ENCODE results near the gene TEKT5. TPM values are rescaled to one million over a fixed set of nuclear protein-coding genes. Genes with fewer than 3 reads are reported as not detected.

The TEKT5 gene
- total RNA-seq, 1 experiment from 2014 or later: not detected

GRCh38 chr16:10581507-10581906 is 113.2 kb downstream of the TEKT5 start:
- Histone ChIP-seq H3K4me1 (ENCODE audit: insufficient read depth, low read length, poor library complexity, severe bottlenecking) (peaks cover 4% of the 10 kb centered on the region), H3K27me3 (replicated peaks; ENCODE audit: insufficient read depth, low read depth, low read length, poor library complexity) (no peaks in the 10 kb centered on the region), H3K9me3 (ENCODE audit: low read depth, low read length, poor library complexity, severe bottlenecking) (no peaks in the 10 kb centered on the region), H3K4me3 (ENCODE audit: low read depth, low read length, poor library complexity, severe bottlenecking) (no peak overlapping the region), H3K36me3 (ENCODE audit: insufficient read depth, low read length, poor library complexity, severe bottlenecking) (no peaks in the 10 kb centered on the region), H3K27ac (ENCODE audit: low read depth, low read length, poor library complexity, severe bottlenecking) (no peak overlapping the region)
- intact Hi-C loops (cut with micrococcal nuclease; ENCODE audit: unreplicated experiment): loop anchor here (10.0 kb wide), 2 partner anchors 57 to 153 kb away; no protein-coding TSS in a partner anchor
- no TSS peak for BruUV-seq (replicated peaks)
- DNase-seq (ENCODE audit: low spot score): no peak
- TF ChIP-seq CTCF (conservative IDR thresholded peaks at IDR 0.05; ENCODE audit: low read depth, low read length): no peak
- no peak for TF ChIP-seq EZH2 (IDR thresholded peaks at IDR 0.05; ENCODE audit: borderline replicate concordance, low read depth, low read length, poor library complexity, severe bottlenecking)
- ChIA-PET POLR2A (ENCODE audit: low non-redundant PET) (no interaction called here), CTCF (no interaction called here)

- H3K27me3 ChIP-seq (replicated peaks; ENCODE audit: insufficient read depth, low read depth, low read length, poor library complexity): no peaks in the 10 kb centered on the region
- H3K9me3 ChIP-seq (ENCODE audit: low read depth, low read length, poor library complexity, severe bottlenecking): no peaks in the 10 kb centered on the region
- no TSS peak for BruUV-seq (replicated peaks)
- H3K27ac ChIP-seq (ENCODE audit: low read depth, low read length, poor library complexity, severe bottlenecking): peak overlapping the region; percentile 79
- ChIA-PET CTCF (no interaction called here), POLR2A (ENCODE audit: low non-redundant PET) (no interaction called here)
- peaks cover 4% of the 10 kb centered on the region for H3K4me1 ChIP-seq (ENCODE audit: insufficient read depth, low read length, poor library complexity, severe bottlenecking)
- intact Hi-C loops (cut with micrococcal nuclease; ENCODE audit: unreplicated experiment): loop anchor here (10.0 kb wide), 2 partner anchors 56 to 154 kb away; no protein-coding TSS in a partner anchor
- no peaks in the 10 kb centered on the region for H3K36me3 ChIP-seq (ENCODE audit: insufficient read depth, low read length, poor library complexity, severe bottlenecking)
- no peak for TF ChIP-seq EZH2 (IDR thresholded peaks at IDR 0.05; ENCODE audit: borderline replicate concordance, low read depth, low read length, poor library complexity, severe bottlenecking)
- TF ChIP-seq CTCF (conservative IDR thresholded peaks at IDR 0.05; ENCODE audit: low read depth, low read length): no peak
- no peak for DNase-seq (ENCODE audit: low spot score)
- peak overlapping the region; percentile 84 for H3K4me3 ChIP-seq (ENCODE audit: low read depth, low read length, poor library complexity, severe bottlenecking)
Measured at GRCh38 chr16:10580883-10581247, 113.9 kb downstream of the TEKT5 start.

DNA sequence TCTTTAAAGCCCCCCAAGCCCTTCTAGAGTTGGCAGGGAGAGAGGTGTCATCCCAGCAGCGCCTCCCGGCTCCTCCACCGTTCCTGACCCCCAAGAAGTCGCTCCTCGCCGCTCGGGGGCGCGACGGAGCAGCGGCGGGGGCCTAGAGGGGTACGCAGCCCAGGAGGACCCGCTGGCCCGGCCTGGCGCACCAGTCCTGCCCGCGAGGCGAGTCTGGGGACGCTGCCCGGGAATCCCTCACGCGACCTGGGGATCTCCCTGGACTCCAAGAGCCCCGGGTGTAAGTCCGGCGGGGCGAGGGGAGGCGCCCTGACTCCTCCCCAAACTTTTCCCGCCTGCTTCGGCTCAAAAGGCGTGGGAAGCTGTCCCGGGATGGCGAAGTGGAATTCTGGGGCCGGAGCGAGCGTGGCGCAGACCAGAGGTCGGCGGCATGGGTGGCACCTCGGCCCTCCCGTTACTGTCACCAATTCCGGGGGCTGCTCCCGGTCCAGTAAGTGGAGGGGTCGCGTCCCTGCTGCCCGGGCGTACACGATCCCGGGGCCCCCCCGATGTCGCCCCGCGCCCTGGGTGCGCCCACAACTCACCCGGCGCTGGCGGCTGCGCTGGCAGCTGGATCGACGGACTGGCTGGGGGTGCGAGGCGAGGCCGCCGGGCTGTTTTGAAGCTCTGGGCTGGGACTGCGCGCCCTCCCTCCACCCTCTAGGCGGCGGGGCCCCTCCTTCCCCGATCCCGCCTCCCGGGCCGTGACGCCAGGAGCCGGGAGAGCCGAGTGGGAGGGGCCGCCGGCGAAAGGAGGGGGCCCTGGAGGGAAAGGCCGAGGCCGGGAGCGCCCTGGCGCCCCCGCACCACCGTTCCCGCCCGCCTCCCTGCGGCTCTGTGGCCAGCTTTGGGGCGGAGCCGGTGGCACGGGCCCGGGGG is 114.5 kb downstream of the TEKT5 start, which contains the start of gene EMP2:
Gene EMP2 (minus strand): TSS at position 634 of the 918 bp plus-strand sequence. CDS start 32,981 bp downstream, outside the sequence.
- BruUV-seq (replicated peaks): TSS peak; percentile 50
- TF ChIP-seq CTCF (conservative IDR thresholded peaks at IDR 0.05; ENCODE audit: low read depth, low read length) (peak; percentile 71), EZH2 (IDR thresholded peaks at IDR 0.05; ENCODE audit: borderline replicate concordance, low read depth, low read length, poor library complexity, severe bottlenecking) (no peak)
- Histone ChIP-seq H3K36me3 (ENCODE audit: insufficient read depth, low read length, poor library complexity, severe bottlenecking) (no peaks in the 10 kb centered on the region), H3K27me3 (replicated peaks; ENCODE audit: insufficient read depth, low read depth, low read length, poor library complexity) (no peaks in the 10 kb centered on the region), H3K9me3 (ENCODE audit: low read depth, low read length, poor library complexity, severe bottlenecking) (no peaks in the 10 kb centered on the region), H3K4me1 (ENCODE audit: insufficient read depth, low read length, poor library complexity, severe bottlenecking) (peaks cover 4% of the 10 kb centered on the region), H3K27ac (ENCODE audit: low read depth, low read length, poor library complexity, severe bottlenecking) (peak within 1 kb of the TSS; percentile 79), H3K4me3 (ENCODE audit: low read depth, low read length, poor library complexity, severe bottlenecking) (peak within 1 kb of the TSS; percentile 84)
- CTCF ChIA-PET: interaction anchor here (0.6 kb wide), 1 partner anchor 46 kb away, joined by 4 read pairs; no protein-coding TSS in a partner anchor
- DNase-seq (ENCODE audit: low spot score): peak; percentile 81
- intact Hi-C loops (cut with micrococcal nuclease; ENCODE audit: unreplicated experiment): loop anchor here (10.0 kb wide), 2 partner anchors 55 to 155 kb away; no protein-coding TSS in a partner anchor
- POLR2A ChIA-PET (ENCODE audit: low non-redundant PET): no interaction called here

Measured in A673 (cell line).